Ascending aorta (tissue), 2 donors: ENCODE measurements around the gene PDP2. TPM values are rescaled to one million over a fixed set of nuclear protein-coding genes. Genes with fewer than 3 reads are reported as not detected.

Source experiments
- DNase-seq, 2 donors: peaks; one replicate each; pipeline ENCODE4 v3.0.0-alpha.2; 2019; ENCODE audit warnings: low spot score in 2 of 2
- H3K27ac ChIP-seq, 2 donors: fragments of 200-600 bp; sonication (generic); one replicate each; pipeline ENCODE4 v1.5.1; 2016 to 2017; ENCODE audit warnings: mild to moderate bottlenecking in 1 of 2
- H3K27me3 ChIP-seq: fragments of 200-600 bp; sonication (generic); one replicate; pipeline ENCODE4 v1.5.1; 2017
- H3K36me3 ChIP-seq, 2 donors: fragments of 200-600 bp; sonication (generic); one replicate each; pipeline ENCODE4 v1.5.1; 2016
- H3K4me1 ChIP-seq, 2 donors: fragments of 200-600 bp; sonication (generic); one replicate each; pipeline ENCODE4 v1.5.1; 2016 to 2017; ENCODE audit warnings: mild to moderate bottlenecking in 1 of 2
- H3K4me3 ChIP-seq, 2 donors: fragments of 200-600 bp; sonication (generic); one replicate each; pipeline ENCODE4 v1.5.1; 2016 to 2017; ENCODE audit warnings: mild to moderate bottlenecking in 1 of 2
- H3K9me3 ChIP-seq, 2 donors: fragments of 200-600 bp; sonication (generic); one replicate each; pipeline ENCODE4 v1.5.1; 2016
- intact Hi-C: fragments of 100-400 bp; cut with DNase I; formaldehyde crosslinking; loops from one replicate; pipeline ENCODE4 v1.15.1; 2023
- total RNA-seq: library from RNA; depleted of rRNA; stranded (reverse); fragments of >200 nt; gene quantifications from one replicate; pipeline ENCODE4 v1.1.0, GENCODE V29; 2016
- TF ChIP-seq, protein P1 (sequence below), 3 experiments: fragments of 200-600 bp in 2 of 3; fragments of 450-650 bp in 1 of 3; sonication (generic) in 2 of 3; IDR thresholded peaks; one replicate each; pipeline ENCODE4 v1.5.1; 2016 to 2019; ENCODE audit warnings: antibody characterized with exemption in 3 of 3, mild to moderate bottlenecking in 1 of 3, moderate library complexity in 1 of 3

PDP2 gene
- total RNA-seq, 1 donor from 2014 or later: 2.8 TPM

DNA sequence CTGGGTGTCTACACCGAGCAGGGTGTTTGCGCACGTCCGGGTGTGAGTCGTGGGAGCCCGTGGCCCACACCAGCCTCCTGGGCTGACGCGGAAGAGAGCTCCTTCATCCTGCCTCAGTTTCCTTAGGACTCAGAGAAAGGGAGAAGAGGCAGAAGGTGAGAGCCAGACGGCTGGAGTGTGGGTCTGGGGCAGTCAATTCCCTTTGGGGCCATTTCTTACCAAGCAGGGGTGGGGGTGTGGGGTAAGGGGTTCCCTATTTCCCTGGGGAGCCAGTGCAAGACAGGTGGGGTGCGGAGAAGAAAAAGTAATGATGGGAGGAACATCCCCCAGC is 35.3 kb upstream of the PDP2 start:
- Histone ChIP-seq H3K9me3 (no peaks in the 10 kb centered on the region), H3K27ac (no peak overlapping the region), H3K4me1 (peaks cover 8 to 18% of the 10 kb centered on the region in 2 donors), H3K27me3 (peaks cover 15% of the 10 kb centered on the region), H3K36me3 (no peaks in the 10 kb centered on the region), H3K4me3 (peak overlapping the region; percentile 59)
- TF ChIP-seq, protein P1, sequence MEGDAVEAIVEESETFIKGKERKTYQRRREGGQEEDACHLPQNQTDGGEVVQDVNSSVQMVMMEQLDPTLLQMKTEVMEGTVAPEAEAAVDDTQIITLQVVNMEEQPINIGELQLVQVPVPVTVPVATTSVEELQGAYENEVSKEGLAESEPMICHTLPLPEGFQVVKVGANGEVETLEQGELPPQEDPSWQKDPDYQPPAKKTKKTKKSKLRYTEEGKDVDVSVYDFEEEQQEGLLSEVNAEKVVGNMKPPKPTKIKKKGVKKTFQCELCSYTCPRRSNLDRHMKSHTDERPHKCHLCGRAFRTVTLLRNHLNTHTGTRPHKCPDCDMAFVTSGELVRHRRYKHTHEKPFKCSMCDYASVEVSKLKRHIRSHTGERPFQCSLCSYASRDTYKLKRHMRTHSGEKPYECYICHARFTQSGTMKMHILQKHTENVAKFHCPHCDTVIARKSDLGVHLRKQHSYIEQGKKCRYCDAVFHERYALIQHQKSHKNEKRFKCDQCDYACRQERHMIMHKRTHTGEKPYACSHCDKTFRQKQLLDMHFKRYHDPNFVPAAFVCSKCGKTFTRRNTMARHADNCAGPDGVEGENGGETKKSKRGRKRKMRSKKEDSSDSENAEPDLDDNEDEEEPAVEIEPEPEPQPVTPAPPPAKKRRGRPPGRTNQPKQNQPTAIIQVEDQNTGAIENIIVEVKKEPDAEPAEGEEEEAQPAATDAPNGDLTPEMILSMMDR (IDR thresholded peaks at IDR 0.05): no peak
- DNase-seq: peak in 1 of 2 donors; percentile 9
- intact Hi-C loops: no loop called here

DNA sequence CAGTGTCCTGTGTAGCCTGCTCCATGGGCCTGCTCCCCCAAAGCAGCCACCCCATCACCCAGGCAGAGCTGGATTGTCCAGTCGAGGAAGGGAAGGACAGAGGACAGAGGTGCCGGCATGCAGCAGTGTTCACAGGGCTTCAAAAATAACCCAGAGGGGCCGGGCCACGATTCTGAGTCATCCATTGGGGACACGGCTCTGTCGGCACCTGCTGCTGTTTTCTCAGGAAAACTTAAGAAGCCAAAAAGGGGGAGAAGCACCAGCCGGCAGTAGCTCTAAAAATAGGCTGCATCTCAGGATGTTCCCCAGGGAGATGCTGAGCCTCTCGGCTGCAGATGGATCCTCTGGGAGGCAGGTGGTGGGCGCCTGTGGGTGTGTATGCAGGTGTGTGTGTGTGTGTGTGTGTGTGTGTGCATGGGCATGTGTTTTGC is 34.5 kb upstream of the PDP2 start:
- Histone ChIP-seq H3K9me3 (no peaks in the 10 kb centered on the region), H3K4me3 (no peak overlapping the region), H3K36me3 (no peaks in the 10 kb centered on the region), H3K27ac (no peak overlapping the region), H3K27me3 (peaks cover 15% of the 10 kb centered on the region), H3K4me1 (peaks cover 8 to 18% of the 10 kb centered on the region in 2 donors)
- TF ChIP-seq, protein P1 (IDR thresholded peaks at IDR 0.05): no peak
- intact Hi-C loops: no loop called here
- DNase-seq: peak in 1 of 2 donors; percentile 45

DNA sequence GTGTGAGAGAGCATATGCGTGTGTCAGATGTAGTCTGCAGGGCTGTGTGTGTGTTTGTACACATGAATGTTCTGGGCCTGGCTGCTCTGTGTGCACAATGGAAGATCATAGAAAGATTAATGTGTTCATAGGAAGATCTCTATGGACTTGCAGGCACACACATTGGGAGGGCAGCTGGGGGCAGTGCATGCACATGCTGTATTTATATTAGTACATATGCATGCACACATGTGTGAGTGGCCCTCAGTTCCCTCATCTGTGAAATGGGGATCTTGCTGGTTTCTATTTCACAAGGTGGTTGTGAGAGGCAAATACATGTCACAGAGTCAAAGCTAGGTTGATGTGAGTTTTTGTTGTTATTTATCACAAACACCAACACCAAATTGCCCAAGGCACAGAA is 34.0 kb upstream of the PDP2 start:
- Histone ChIP-seq H3K9me3 (no peaks in the 10 kb centered on the region), H3K4me3 (no peak overlapping the region), H3K27ac (no peak overlapping the region), H3K27me3 (peaks cover 15% of the 10 kb centered on the region), H3K36me3 (no peaks in the 10 kb centered on the region), H3K4me1 (peaks cover 8 to 18% of the 10 kb centered on the region in 2 donors)
- intact Hi-C loops: no loop called here
- peak in 1 of 2 donors; percentile 8 for DNase-seq
- TF ChIP-seq, protein P1 (IDR thresholded peaks at IDR 0.05): no peak

GRCh38 chr16:66846831-66847230 is 33.5 kb upstream of the PDP2 start:
- Histone ChIP-seq H3K27me3 (peaks cover 15% of the 10 kb centered on the region), H3K27ac (no peak overlapping the region), H3K9me3 (no peaks in the 10 kb centered on the region), H3K36me3 (no peaks in the 10 kb centered on the region), H3K4me3 (no peak overlapping the region), H3K4me1 (peaks cover 8 to 18% of the 10 kb centered on the region in 2 donors)
- intact Hi-C loops: no loop called here
- TF ChIP-seq, protein P1 (IDR thresholded peaks at IDR 0.05): no peak
- DNase-seq: peak in 1 of 2 donors; percentile 39

DNA sequence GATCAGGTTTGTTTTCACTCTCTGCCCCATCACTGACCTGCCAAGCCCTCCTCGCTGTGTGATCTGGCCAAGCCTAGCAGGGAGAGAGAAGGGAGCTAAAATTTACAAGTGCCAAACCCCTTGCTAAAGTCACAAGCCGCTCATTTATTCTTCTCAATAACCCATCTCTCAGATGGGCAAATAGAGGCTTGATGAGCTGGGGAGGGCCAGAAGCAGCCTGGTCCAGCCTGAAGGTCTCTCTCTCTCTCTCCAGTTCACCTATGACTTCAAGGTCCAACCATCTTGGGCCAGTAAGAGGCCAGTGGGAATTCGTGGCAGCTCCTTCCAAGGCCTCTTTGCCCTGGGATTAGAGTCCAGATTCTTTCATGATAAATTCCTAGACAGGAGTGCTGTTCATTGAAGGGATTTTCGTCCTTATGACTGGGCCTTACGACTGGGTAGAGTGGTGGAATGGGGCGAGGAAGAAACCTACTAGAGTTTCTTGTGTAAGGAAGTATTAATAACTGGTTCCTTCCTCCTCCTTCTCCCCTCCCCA is 32.7 kb upstream of the PDP2 start:
- TF ChIP-seq, protein P1 (IDR thresholded peaks at IDR 0.05): no peak

DNA sequence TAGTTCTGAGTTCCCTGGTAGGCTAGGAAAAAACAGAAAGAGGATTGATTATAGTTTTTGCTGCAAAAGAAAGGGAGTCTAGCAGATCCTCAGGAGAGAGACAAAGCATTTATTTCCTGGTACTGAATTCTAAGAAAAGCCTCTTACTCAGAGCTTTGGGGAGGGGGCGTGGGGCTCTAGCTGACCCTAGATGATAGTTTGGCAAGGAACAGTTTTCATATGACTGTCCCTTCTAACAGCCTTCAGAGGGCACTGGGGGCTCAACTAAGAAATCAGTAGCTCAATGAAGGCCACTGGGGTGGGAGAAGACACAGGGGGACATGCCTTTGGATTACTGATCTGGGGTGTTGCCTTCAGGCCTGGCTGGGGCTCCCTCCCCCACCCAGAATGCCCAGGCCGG is 32.1 kb upstream of the PDP2 start:
- Histone ChIP-seq H3K27me3 (peaks cover 15% of the 10 kb centered on the region), H3K9me3 (no peaks in the 10 kb centered on the region), H3K4me3 (no peak overlapping the region), H3K36me3 (no peaks in the 10 kb centered on the region), H3K27ac (no peak overlapping the region), H3K4me1 (peaks cover 8 to 18% of the 10 kb centered on the region in 2 donors)
- TF ChIP-seq, protein P1 (IDR thresholded peaks at IDR 0.05): no peak
- intact Hi-C loops: no loop called here
- no peak for DNase-seq

More for the DNA sequence above, 32.7 kb upstream of the PDP2 start:
- Histone ChIP-seq H3K27ac (no peak overlapping the region), H3K4me3 (no peak overlapping the region), H3K27me3 (peaks cover 15% of the 10 kb centered on the region), H3K4me1 (peaks cover 8 to 18% of the 10 kb centered on the region in 2 donors), H3K36me3 (no peaks in the 10 kb centered on the region), H3K9me3 (no peaks in the 10 kb centered on the region)
- intact Hi-C loops: no loop called here
- peak in 1 of 2 donors; percentile 27 for DNase-seq
